ENCODE results near the gene RAPGEF4.

DNA sequence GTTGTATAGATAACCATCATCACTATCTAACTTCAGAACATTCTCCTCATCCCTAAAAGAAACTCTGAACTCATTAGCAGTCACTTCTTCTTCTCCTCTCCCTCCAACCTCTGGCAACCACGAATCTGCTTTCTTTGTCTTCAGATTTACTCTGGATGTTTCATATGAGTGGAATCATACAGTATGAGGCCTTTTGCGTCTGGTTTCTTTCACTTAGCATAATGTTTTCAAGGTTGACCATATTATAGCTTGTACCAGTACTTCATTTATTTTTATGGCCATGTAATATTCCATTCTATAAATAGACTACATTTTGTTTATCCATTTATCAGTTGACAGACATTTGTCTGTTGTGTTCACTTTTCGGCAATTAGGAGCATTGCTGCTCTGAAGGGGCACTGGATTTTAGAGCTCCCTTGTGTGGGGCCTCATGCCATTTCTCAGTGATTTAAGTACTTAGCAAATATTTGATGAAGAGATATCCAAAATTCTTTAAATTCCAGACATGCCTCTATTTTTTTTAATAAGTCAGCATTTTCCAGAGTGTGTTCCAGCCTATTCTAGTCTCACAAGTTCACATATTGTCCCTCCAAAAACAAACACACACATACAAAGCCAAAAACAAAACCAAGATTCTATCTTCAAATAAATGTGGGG, 317.5 kb downstream of the RAPGEF4 start:
- TF ChIP-seq BHLHE40 (IDR thresholded peaks at IDR 0.05; ENCODE audit: low read depth, low read length) (no peak), POLR2A (IDR thresholded peaks at IDR 0.05; ENCODE audit: low read depth, low read length) (no peak), CTCF (conservative IDR thresholded peaks at IDR 0.05; ENCODE audit: low read depth, low read length) (no peak), RAD21 (IDR thresholded peaks at IDR 0.05; ENCODE audit: low read length) (no peak), MXI1 (IDR thresholded peaks at IDR 0.05; ENCODE audit: borderline replicate concordance, low read depth, low read length) (no peak), RCOR1 (IDR thresholded peaks at IDR 0.05; ENCODE audit: insufficient replicate concordance, low read length) (no peak), RFX5 (IDR thresholded peaks at IDR 0.05; ENCODE audit: low read depth, low read length) (no peak)

All from IMR-90 (cell line).